ENCODE measurements around the gene FRAT2.

Gene FRAT2

GRCh38 chr10:97356318-97356914, 21.9 kb upstream of the FRAT2 start:
- Histone ChIP-seq H2AK5ac (ENCODE audit: low read length, severe bottlenecking) (no peak overlapping the region), H3K4me3 (ENCODE audit: insufficient read depth in 1 of 2, low read depth in 1 of 2, low read length in 2 of 2) (no peak overlapping the region), H3K23ac (ENCODE audit: low read length in 2 of 2) (no peak overlapping the region), H3K27me3 (ENCODE audit: control insufficient read depth in 1 of 2, insufficient read depth in 1 of 2, low read length in 2 of 2) (no peaks in the 10 kb centered on the region), H2BK120ac (ENCODE audit: low read depth, low read length) (no peak overlapping the region), H3K79me1 (replicated peaks; ENCODE audit: low read length, poor library complexity, severe bottlenecking) (peaks cover 1% of the 10 kb centered on the region), H3K27ac (ENCODE audit: low read length, poor library complexity, severe bottlenecking) (no peak overlapping the region), H3K14ac (ENCODE audit: low read length in 2 of 2) (no peak overlapping the region), H2BK5ac (ENCODE audit: low read depth, low read length, poor library complexity, severe bottlenecking) (no peak overlapping the region), H3K36me3 (ENCODE audit: control insufficient read depth in 1 of 2, insufficient read depth in 2 of 2, low read depth in 1 of 2, low read length in 2 of 2) (peaks cover 55 to 68% of the 10 kb centered on the region in 2 experiments), H3K4ac (ENCODE audit: low read depth in 1 of 2, low read length in 2 of 2) (no peak overlapping the region), H2AFZ (ENCODE audit: low read depth, low read length) (no peak overlapping the region), H3K9me3 (ENCODE audit: control insufficient read depth, low read length) (no peaks in the 10 kb centered on the region), H2BK15ac (ENCODE audit: low read depth, poor library complexity, severe bottlenecking) (no peak overlapping the region), H4K8ac (ENCODE audit: low read length) (no peak overlapping the region), H3K4me1 (ENCODE audit: control insufficient read depth, insufficient read depth, low read depth, low read length) (no peaks in the 10 kb centered on the region), H3K4me2 (ENCODE audit: low read length, poor library complexity, severe bottlenecking) (no peak overlapping the region), H2BK12ac (ENCODE audit: low read length in 2 of 2) (no peak overlapping the region), H3K18ac (ENCODE audit: low read depth in 1 of 2, low read length in 2 of 2) (no peak overlapping the region), H4K91ac (ENCODE audit: low read length) (no peak overlapping the region), H3K9ac (ENCODE audit: low read length) (no peak overlapping the region)
- WGBS: 91% methylated on average over 6 of the region's 6 CpGs
- no peak for DNase-seq

GRCh38 chr10:97355571-97355975, 21.0 kb upstream of the FRAT2 start:
- H2BK5ac ChIP-seq (ENCODE audit: low read depth, low read length, poor library complexity, severe bottlenecking): no peak overlapping the region
- no peak overlapping the region for H3K23ac ChIP-seq (ENCODE audit: low read length in 2 of 2)
- H3K4me1 ChIP-seq (ENCODE audit: control insufficient read depth, insufficient read depth, low read depth, low read length): no peaks in the 10 kb centered on the region
- H3K14ac ChIP-seq (ENCODE audit: low read length in 2 of 2): no peak overlapping the region
- no peaks in the 10 kb centered on the region for H3K9me3 ChIP-seq (ENCODE audit: control insufficient read depth, low read length)
- H4K91ac ChIP-seq (ENCODE audit: low read length): no peak overlapping the region
- no peak overlapping the region for H3K4me3 ChIP-seq (ENCODE audit: insufficient read depth in 1 of 2, low read depth in 1 of 2, low read length in 2 of 2)
- no peak for DNase-seq
- no peak overlapping the region for H3K4ac ChIP-seq (ENCODE audit: low read depth in 1 of 2, low read length in 2 of 2)
- no peak overlapping the region for H2BK12ac ChIP-seq (ENCODE audit: low read length in 2 of 2)
- peaks cover 48 to 66% of the 10 kb centered on the region in 2 experiments for H3K36me3 ChIP-seq (ENCODE audit: control insufficient read depth in 1 of 2, insufficient read depth in 2 of 2, low read depth in 1 of 2, low read length in 2 of 2)
- H3K27me3 ChIP-seq (ENCODE audit: control insufficient read depth in 1 of 2, insufficient read depth in 1 of 2, low read length in 2 of 2): no peaks in the 10 kb centered on the region
- 87% methylated on average over 5 of the region's 5 CpGs for WGBS
- no peak overlapping the region for H2BK120ac ChIP-seq (ENCODE audit: low read depth, low read length)
- H3K4me2 ChIP-seq (ENCODE audit: low read length, poor library complexity, severe bottlenecking): no peak overlapping the region
- H4K8ac ChIP-seq (ENCODE audit: low read length): no peak overlapping the region
- H2AFZ ChIP-seq (ENCODE audit: low read depth, low read length): no peak overlapping the region
- no peak overlapping the region for H3K18ac ChIP-seq (ENCODE audit: low read depth in 1 of 2, low read length in 2 of 2)
- H2BK15ac ChIP-seq (ENCODE audit: low read depth, poor library complexity, severe bottlenecking): no peak overlapping the region
- H3K27ac ChIP-seq (ENCODE audit: low read length, poor library complexity, severe bottlenecking): no peak overlapping the region
- H3K79me1 ChIP-seq (replicated peaks; ENCODE audit: low read length, poor library complexity, severe bottlenecking): peaks cover 1% of the 10 kb centered on the region
- H3K9ac ChIP-seq (ENCODE audit: low read length): no peak overlapping the region
- no peak overlapping the region for H2AK5ac ChIP-seq (ENCODE audit: low read length, severe bottlenecking)

- Histone ChIP-seq H3K9me3 (ENCODE audit: control insufficient read depth, low read length) (no peaks in the 10 kb centered on the region), H2AK5ac (ENCODE audit: low read length, severe bottlenecking) (no peak overlapping the region), H2BK15ac (ENCODE audit: low read depth, poor library complexity, severe bottlenecking) (no peak overlapping the region), H4K8ac (ENCODE audit: low read length) (no peak overlapping the region), H3K18ac (ENCODE audit: low read depth in 1 of 2, low read length in 2 of 2) (no peak overlapping the region), H2AFZ (ENCODE audit: low read depth, low read length) (no peak overlapping the region), H3K4me1 (ENCODE audit: control insufficient read depth, insufficient read depth, low read depth, low read length) (no peaks in the 10 kb centered on the region), H2BK12ac (ENCODE audit: low read length in 2 of 2) (no peak overlapping the region), H3K14ac (ENCODE audit: low read length in 2 of 2) (no peak overlapping the region), H3K9ac (ENCODE audit: low read length) (no peak overlapping the region), H4K91ac (ENCODE audit: low read length) (no peak overlapping the region), H3K4ac (ENCODE audit: low read depth in 1 of 2, low read length in 2 of 2) (no peak overlapping the region), H3K27me3 (ENCODE audit: control insufficient read depth in 1 of 2, insufficient read depth in 1 of 2, low read length in 2 of 2) (no peaks in the 10 kb centered on the region), H3K4me3 (ENCODE audit: insufficient read depth in 1 of 2, low read depth in 1 of 2, low read length in 2 of 2) (no peak overlapping the region), H3K79me1 (replicated peaks; ENCODE audit: low read length, poor library complexity, severe bottlenecking) (peaks cover 1% of the 10 kb centered on the region), H3K4me2 (ENCODE audit: low read length, poor library complexity, severe bottlenecking) (no peak overlapping the region), H3K27ac (ENCODE audit: low read length, poor library complexity, severe bottlenecking) (no peak overlapping the region), H2BK120ac (ENCODE audit: low read depth, low read length) (no peak overlapping the region), H2BK5ac (ENCODE audit: low read depth, low read length, poor library complexity, severe bottlenecking) (no peak overlapping the region), H3K36me3 (ENCODE audit: control insufficient read depth in 1 of 2, insufficient read depth in 2 of 2, low read depth in 1 of 2, low read length in 2 of 2) (peaks cover 39 to 58% of the 10 kb centered on the region in 2 experiments), H3K23ac (ENCODE audit: low read length in 2 of 2) (no peak overlapping the region)
- 97% methylated on average over 4 of the region's 4 CpGs for WGBS
- DNase-seq: no peak
Measured at GRCh38 chr10:97353945-97354344, 19.4 kb upstream of the FRAT2 start.

GRCh38 chr10:97349752-97350513, 15.4 kb upstream of the FRAT2 start:
- Histone ChIP-seq H3K18ac (ENCODE audit: low read depth in 1 of 2, low read length in 2 of 2) (no peak overlapping the region), H3K79me1 (replicated peaks; ENCODE audit: low read length, poor library complexity, severe bottlenecking) (peaks cover 1% of the 10 kb centered on the region), H2BK15ac (ENCODE audit: low read depth, poor library complexity, severe bottlenecking) (no peak overlapping the region), H2AK5ac (ENCODE audit: low read length, severe bottlenecking) (no peak overlapping the region), H3K14ac (ENCODE audit: low read length in 2 of 2) (no peak overlapping the region), H3K9ac (ENCODE audit: low read length) (no peak overlapping the region), H3K27ac (ENCODE audit: low read length, poor library complexity, severe bottlenecking) (no peak overlapping the region), H3K4me1 (ENCODE audit: control insufficient read depth, insufficient read depth, low read depth, low read length) (no peaks in the 10 kb centered on the region), H3K9me3 (ENCODE audit: control insufficient read depth, low read length) (no peaks in the 10 kb centered on the region), H3K23ac (ENCODE audit: low read length in 2 of 2) (no peak overlapping the region), H3K36me3 (ENCODE audit: control insufficient read depth in 1 of 2, insufficient read depth in 2 of 2, low read depth in 1 of 2, low read length in 2 of 2) (peaks cover 12 to 24% of the 10 kb centered on the region in 2 experiments), H2BK120ac (ENCODE audit: low read depth, low read length) (no peak overlapping the region), H4K8ac (ENCODE audit: low read length) (no peak overlapping the region), H3K4me3 (ENCODE audit: insufficient read depth in 1 of 2, low read depth in 1 of 2, low read length in 2 of 2) (no peak overlapping the region), H4K91ac (ENCODE audit: low read length) (no peak overlapping the region), H2BK12ac (ENCODE audit: low read length in 2 of 2) (no peak overlapping the region), H3K4me2 (ENCODE audit: low read length, poor library complexity, severe bottlenecking) (no peak overlapping the region), H3K4ac (ENCODE audit: low read depth in 1 of 2, low read length in 2 of 2) (no peak overlapping the region), H3K27me3 (ENCODE audit: control insufficient read depth in 1 of 2, insufficient read depth in 1 of 2, low read length in 2 of 2) (no peaks in the 10 kb centered on the region), H2AFZ (ENCODE audit: low read depth, low read length) (no peak overlapping the region), H2BK5ac (ENCODE audit: low read depth, low read length, poor library complexity, severe bottlenecking) (no peak overlapping the region)
- 98% methylated on average over 8 of the region's 12 CpGs for WGBS
- DNase-seq: no peak
